ENCODE results near the gene UBE2G1.

- no peak for TF ChIP-seq CTCF (IDR thresholded peaks at IDR 0.05)
- TF ChIP-seq POLR2A (IDR thresholded peaks at IDR 0.05), result no peak
These were observed 103.8 kb downstream of the UBE2G1 start for GRCh38 chr17:4262703-4263102.

All from Peyer's patch (tissue), 4 donors.